IPS-NIHi7 (cell line): ENCODE results near the gene GPR141.
"Not testable (repeated sequence)": the region's sequence is repeated elsewhere in the genome, so short reads cannot be mapped to it uniquely, and the experiment has no call there.

Experiments used
- DNase-seq: peaks from one replicate; pipeline ENCODE4 v3.0.0; 2012; ENCODE audit warnings: mixed read lengths; ENCODE audit errors: extremely low spot score

GPR141 gene

GRCh38 chr7:37686556-37687345 lies 3.2 kb downstream of the GPR141 start:
- no peak for DNase-seq

GRCh38 chr7:37690206-37690605 lies 6.6 kb downstream of the GPR141 start:
- DNase-seq: no peak

GRCh38 chr7:37694208-37695094 lies 10.9 kb downstream of the GPR141 start:
- no peak for DNase-seq

- DNase-seq: no peak
Observed at GRCh38 chr7:37698276-37698675, 14.7 kb downstream of the GPR141 start.

- DNase-seq: no peak
Observed at GRCh38 chr7:37698782-37699181, 15.2 kb downstream of the GPR141 start.

- DNase-seq: no peak
Observed at GRCh38 chr7:37701769-37702168, 18.2 kb downstream of the GPR141 start.

GRCh38 chr7:37703361-37703760 lies 19.8 kb downstream of the GPR141 start:
- no peak for DNase-seq

GRCh38 chr7:37704328-37704833 lies 20.8 kb downstream of the GPR141 start:
- not testable (repeated sequence) for DNase-seq

- DNase-seq: no peak
Observed at GRCh38 chr7:37705976-37706375, 22.4 kb downstream of the GPR141 start.

- no peak for DNase-seq
Observed at GRCh38 chr7:37706804-37707203, 23.2 kb downstream of the GPR141 start.

- no peak for DNase-seq
Observed at GRCh38 chr7:37707754-37708485, 24.4 kb downstream of the GPR141 start.

- no peak for DNase-seq
Observed at GRCh38 chr7:37709631-37710509, 26.3 kb downstream of the GPR141 start.

GRCh38 chr7:37713613-37714012 lies 30.0 kb downstream of the GPR141 start:
- DNase-seq: no peak

GRCh38 chr7:37714606-37715005 lies 31.0 kb downstream of the GPR141 start:
- DNase-seq: no peak

- DNase-seq: no peak
Observed at GRCh38 chr7:37718585-37718984, 35.0 kb downstream of the GPR141 start.

GRCh38 chr7:37719077-37719476 lies 35.5 kb downstream of the GPR141 start:
- DNase-seq: no peak

- no peak for DNase-seq
Observed at GRCh38 chr7:37724732-37725131, 41.2 kb downstream of the GPR141 start.

GRCh38 chr7:37726016-37726415 lies 42.5 kb downstream of the GPR141 start:
- no peak for DNase-seq

- no peak for DNase-seq
Observed at GRCh38 chr7:37728747-37729146, 45.2 kb downstream of the GPR141 start.

GRCh38 chr7:37729181-37729580 lies 45.6 kb downstream of the GPR141 start:
- DNase-seq: no peak

GRCh38 chr7:37730501-37730900 lies 46.9 kb downstream of the GPR141 start:
- no peak for DNase-seq
